ENCODE data around the gene MPHOSPH8. TPM values are rescaled to one million over a fixed set of nuclear protein-coding genes. Genes with fewer than 3 reads are reported as not detected.

Gene MPHOSPH8
- polyA plus RNA-seq, 3 donors = 2.1 to 13.5 (median 5.3) TPM

DNA sequence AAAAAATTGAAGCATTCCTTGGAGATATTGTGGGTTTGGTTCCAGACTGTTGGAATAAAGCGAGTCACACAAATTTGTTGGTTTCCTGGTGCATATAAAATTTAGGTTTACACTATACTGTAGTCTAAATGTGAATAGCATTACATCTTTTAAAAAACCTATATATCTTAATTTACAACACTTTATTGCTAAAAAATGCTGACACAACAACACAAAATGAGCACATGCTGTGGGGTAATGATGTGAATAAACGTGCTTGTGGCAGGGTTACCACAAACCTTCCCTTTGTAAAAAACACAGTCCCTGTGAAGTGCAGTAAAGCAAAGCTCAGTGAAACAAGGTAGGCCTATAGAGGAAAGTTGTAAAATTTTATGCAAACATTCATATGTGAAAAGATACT, 27.7 kb downstream of the MPHOSPH8 start:
- Histone ChIP-seq H3K4me1 (ENCODE audit: control insufficient read depth in 1 of 2, insufficient read depth in 2 of 2, low read length in 2 of 2) (no peaks in the 10 kb centered on the region), H3K4me2 (replicated peaks; ENCODE audit: extremely low read depth, low read length, poor library complexity, severe bottlenecking) (no peak overlapping the region), H3K27me3 (ENCODE audit: control insufficient read depth in 2 of 2, insufficient read depth in 2 of 2, low read length in 2 of 2) (no peaks in the 10 kb centered on the region), H2AFZ (ENCODE audit: insufficient read depth, low read depth, low read length, poor library complexity, severe bottlenecking) (no peak overlapping the region), H3K9ac (ENCODE audit: insufficient read depth, low read length, poor library complexity, severe bottlenecking) (no peak overlapping the region), H3K79me2 (ENCODE audit: insufficient read depth, low read length) (no peaks in the 10 kb centered on the region), H4K20me1 (ENCODE audit: insufficient read depth, low read length) (peaks cover 5% of the 10 kb centered on the region), H3K9me3 (replicated peaks in 1 of 2; ENCODE audit: control insufficient read depth in 1 of 2, insufficient read depth in 1 of 2, low read length in 2 of 2) (no peaks in the 10 kb centered on the region), H3K36me3 (replicated peaks in 1 of 2; ENCODE audit: control insufficient read depth in 1 of 2, insufficient read depth in 2 of 2, low read length in 2 of 2) (peaks cover 74 to 88% of the 10 kb centered on the region in 2 donors), H3K4me3 (replicated peaks in 1 of 3; ENCODE audit: low read depth in 2 of 3, low read length in 3 of 3) (no peak overlapping the region), H3K27ac (ENCODE audit: low read depth in 1 of 2, low read length in 2 of 2) (no peak overlapping the region)
- no peaks in the 10 kb centered on the region for H3K4me1 Mint-ChIP-seq
- H3K36me3 Mint-ChIP-seq = peaks cover 57 to 71% of the 10 kb centered on the region in 2 donors
- DNase-seq = no peak
- H3K27ac Mint-ChIP-seq = no peak overlapping the region
- H3K4me3 Mint-ChIP-seq = no peak overlapping the region
- H3K27me3 Mint-ChIP-seq (ENCODE audit: low read depth in 3 of 3) = no peaks in the 10 kb centered on the region
- intact Hi-C loops (cut with micrococcal nuclease) = no loop called here
- H3K9me3 Mint-ChIP-seq = no peaks in the 10 kb centered on the region
- TF ChIP-seq, protein P1, sequence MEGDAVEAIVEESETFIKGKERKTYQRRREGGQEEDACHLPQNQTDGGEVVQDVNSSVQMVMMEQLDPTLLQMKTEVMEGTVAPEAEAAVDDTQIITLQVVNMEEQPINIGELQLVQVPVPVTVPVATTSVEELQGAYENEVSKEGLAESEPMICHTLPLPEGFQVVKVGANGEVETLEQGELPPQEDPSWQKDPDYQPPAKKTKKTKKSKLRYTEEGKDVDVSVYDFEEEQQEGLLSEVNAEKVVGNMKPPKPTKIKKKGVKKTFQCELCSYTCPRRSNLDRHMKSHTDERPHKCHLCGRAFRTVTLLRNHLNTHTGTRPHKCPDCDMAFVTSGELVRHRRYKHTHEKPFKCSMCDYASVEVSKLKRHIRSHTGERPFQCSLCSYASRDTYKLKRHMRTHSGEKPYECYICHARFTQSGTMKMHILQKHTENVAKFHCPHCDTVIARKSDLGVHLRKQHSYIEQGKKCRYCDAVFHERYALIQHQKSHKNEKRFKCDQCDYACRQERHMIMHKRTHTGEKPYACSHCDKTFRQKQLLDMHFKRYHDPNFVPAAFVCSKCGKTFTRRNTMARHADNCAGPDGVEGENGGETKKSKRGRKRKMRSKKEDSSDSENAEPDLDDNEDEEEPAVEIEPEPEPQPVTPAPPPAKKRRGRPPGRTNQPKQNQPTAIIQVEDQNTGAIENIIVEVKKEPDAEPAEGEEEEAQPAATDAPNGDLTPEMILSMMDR (IDR thresholded peaks at IDR 0.05) = no peak
- WGBS (ENCODE audit: insufficient coverage) = no CpG with 5 or more reads among the region's 2 CpGs

GRCh38 chr13:19661561-19661960, 28.1 kb downstream of the MPHOSPH8 start:
- H4K20me1 ChIP-seq (ENCODE audit: insufficient read depth, low read length) = peaks cover 5% of the 10 kb centered on the region
- no peaks in the 10 kb centered on the region for H3K27me3 Mint-ChIP-seq (ENCODE audit: low read depth in 3 of 3)
- no peaks in the 10 kb centered on the region for H3K9me3 ChIP-seq (replicated peaks in 1 of 2; ENCODE audit: control insufficient read depth in 1 of 2, insufficient read depth in 1 of 2, low read length in 2 of 2)
- peaks cover 61 to 76% of the 10 kb centered on the region in 2 donors for H3K36me3 Mint-ChIP-seq
- no peak overlapping the region for H3K4me3 ChIP-seq (replicated peaks in 1 of 3; ENCODE audit: low read depth in 2 of 3, low read length in 3 of 3)
- no peak overlapping the region for H2AFZ ChIP-seq (ENCODE audit: insufficient read depth, low read depth, low read length, poor library complexity, severe bottlenecking)
- no peak for DNase-seq
- no peaks in the 10 kb centered on the region for H3K9me3 Mint-ChIP-seq
- H3K9ac ChIP-seq (ENCODE audit: insufficient read depth, low read length, poor library complexity, severe bottlenecking) = no peak overlapping the region
- no peak overlapping the region for H3K27ac ChIP-seq (ENCODE audit: low read depth in 1 of 2, low read length in 2 of 2)
- no peaks in the 10 kb centered on the region for H3K4me1 Mint-ChIP-seq
- no peaks in the 10 kb centered on the region for H3K79me2 ChIP-seq (ENCODE audit: insufficient read depth, low read length)
- peaks cover 79 to 93% of the 10 kb centered on the region in 2 donors for H3K36me3 ChIP-seq (replicated peaks in 1 of 2; ENCODE audit: control insufficient read depth in 1 of 2, insufficient read depth in 2 of 2, low read length in 2 of 2)
- H3K4me1 ChIP-seq (ENCODE audit: control insufficient read depth in 1 of 2, insufficient read depth in 2 of 2, low read length in 2 of 2) = no peaks in the 10 kb centered on the region
- TF ChIP-seq, protein P1 (IDR thresholded peaks at IDR 0.05) = no peak
- H3K27ac Mint-ChIP-seq = no peak overlapping the region
- no peak overlapping the region for H3K4me3 Mint-ChIP-seq
- no peak overlapping the region for H3K4me2 ChIP-seq (replicated peaks; ENCODE audit: extremely low read depth, low read length, poor library complexity, severe bottlenecking)
- WGBS (ENCODE audit: insufficient coverage) = 97% methylated on average over 11 of the region's 15 CpGs
- no peaks in the 10 kb centered on the region for H3K27me3 ChIP-seq (ENCODE audit: control insufficient read depth in 2 of 2, insufficient read depth in 2 of 2, low read length in 2 of 2)
- intact Hi-C loops (cut with micrococcal nuclease) = no loop called here

Measured in CD14-positive monocyte (primary cell).